ENCODE data around the gene RAD50.

- TF ChIP-seq, protein P1, sequence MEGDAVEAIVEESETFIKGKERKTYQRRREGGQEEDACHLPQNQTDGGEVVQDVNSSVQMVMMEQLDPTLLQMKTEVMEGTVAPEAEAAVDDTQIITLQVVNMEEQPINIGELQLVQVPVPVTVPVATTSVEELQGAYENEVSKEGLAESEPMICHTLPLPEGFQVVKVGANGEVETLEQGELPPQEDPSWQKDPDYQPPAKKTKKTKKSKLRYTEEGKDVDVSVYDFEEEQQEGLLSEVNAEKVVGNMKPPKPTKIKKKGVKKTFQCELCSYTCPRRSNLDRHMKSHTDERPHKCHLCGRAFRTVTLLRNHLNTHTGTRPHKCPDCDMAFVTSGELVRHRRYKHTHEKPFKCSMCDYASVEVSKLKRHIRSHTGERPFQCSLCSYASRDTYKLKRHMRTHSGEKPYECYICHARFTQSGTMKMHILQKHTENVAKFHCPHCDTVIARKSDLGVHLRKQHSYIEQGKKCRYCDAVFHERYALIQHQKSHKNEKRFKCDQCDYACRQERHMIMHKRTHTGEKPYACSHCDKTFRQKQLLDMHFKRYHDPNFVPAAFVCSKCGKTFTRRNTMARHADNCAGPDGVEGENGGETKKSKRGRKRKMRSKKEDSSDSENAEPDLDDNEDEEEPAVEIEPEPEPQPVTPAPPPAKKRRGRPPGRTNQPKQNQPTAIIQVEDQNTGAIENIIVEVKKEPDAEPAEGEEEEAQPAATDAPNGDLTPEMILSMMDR (IDR thresholded peaks at IDR 0.05) = no peak
- no peak for TF ChIP-seq POLR2A (IDR thresholded peaks at IDR 0.05)
Measured at GRCh38 chr5:132671000-132671399, 114.2 kb downstream of the RAD50 start.
